Smooth muscle cell (in vitro differentiated cells): ENCODE data around the gene B4GALT2. TPM values are rescaled to one million over a fixed set of nuclear protein-coding genes. Genes with fewer than 3 reads are reported as not detected.

Experiments used
- DNase-seq: peaks from one replicate; lab custom pipeline; 2025; ENCODE audit not compliant: unreplicated experiment; lab: John Stamatoyannopoulos, UW
- H2AFZ ChIP-seq: fragments of 200-600 bp; sonication (generic); 2 replicates; pipeline ENCODE4 v1.6.0; 2016; ENCODE audit warnings: antibody characterized with exemption, low read depth, mild to moderate bottlenecking
- H3F3A ChIP-seq: fragments of 200-600 bp; sonication (generic); 2 replicates; pipeline ENCODE4 v1.6.0; 2017; ENCODE audit warnings: antibody characterized with exemption, low read depth
- H3K27ac ChIP-seq: fragments of 200-600 bp; sonication (generic); 2 replicates; pipeline ENCODE4 v1.5.1; 2016; ENCODE audit warnings: low read depth, mild to moderate bottlenecking
- H3K27me3 ChIP-seq: fragments of 200-600 bp; sonication (generic); 2 replicates; pipeline ENCODE4 v1.6.1; 2016; ENCODE audit warnings: low read depth, mild to moderate bottlenecking
- H3K36me3 ChIP-seq: fragments of 200-600 bp; sonication (generic); 2 replicates; pipeline ENCODE4 v1.5.1; 2016; ENCODE audit warnings: low read depth
- H3K4me1 ChIP-seq: fragments of 200-600 bp; sonication (generic); 2 replicates; pipeline ENCODE4 v1.5.1; 2016; ENCODE audit warnings: low read depth
- H3K4me2 ChIP-seq: fragments of 200-600 bp; sonication (generic); 2 replicates; pipeline ENCODE4 v1.6.0; 2016; ENCODE audit warnings: mild to moderate bottlenecking
- H3K4me3 ChIP-seq: fragments of 200-600 bp; sonication (generic); 2 replicates; pipeline ENCODE4 v1.5.1; 2016; ENCODE audit warnings: mild to moderate bottlenecking
- H3K79me2 ChIP-seq: fragments of 200-600 bp; sonication (generic); 2 replicates; pipeline ENCODE4 v1.6.0; 2016; ENCODE audit warnings: low read depth, mild to moderate bottlenecking
- H3K9ac ChIP-seq: fragments of 200-600 bp; sonication (generic); 2 replicates; pipeline ENCODE4 v1.6.0; 2016; ENCODE audit warnings: low read depth
- H3K9me3 ChIP-seq: fragments of 200-600 bp; sonication (generic); replicated peaks from 2 replicates; pipeline ENCODE4 v1.5.1; 2016; ENCODE audit warnings: low read depth
- H4K20me1 ChIP-seq: fragments of 200-600 bp; sonication (generic); 2 replicates; pipeline ENCODE4 v1.6.0; 2016; ENCODE audit warnings: low read depth
- CTCF ChIP-seq: fragments of 200-600 bp; sonication (generic); IDR thresholded peaks from 2 replicates; pipeline ENCODE4 v1.5.1; 2017; ENCODE audit warnings: borderline replicate concordance, mild to moderate bottlenecking, antibody characterized with exemption; ENCODE audit not compliant: insufficient read depth, poor library complexity, severe bottlenecking
- WGBS: methylation state at CpG from one replicate; pipeline ENCODE4 v1.1.7; 2016; ENCODE audit warnings: low lambda C conversion rate; 5-methylcytosine and 5-hydroxymethylcytosine counted together
- polyA plus RNA-seq: library from polyadenylated mRNA; unstranded; fragments of >200 nt; fragmentation: Nextera tagmentation; extraction: Ambion mirVana; gene quantifications from 2 replicates; pipeline ENCODE4 v1.2.1, GENCODE V29; 2016
- total RNA-seq: library from RNA; depleted of rRNA; stranded (reverse); fragments of >200 nt; gene quantifications from 2 replicates; pipeline ENCODE4 v1.2.3, GENCODE V29; 2014

The B4GALT2 gene
- total and polyA plus RNA-seq, 2 experiments from 2014 or later: 52.4 to 135 TPM

GRCh38 chr1:43977376-43978263 is 1.4 kb upstream of the B4GALT2 start:
- no peaks in the 10 kb centered on the region for H3K36me3 ChIP-seq
- peaks cover 31% of the 10 kb centered on the region for H3K79me2 ChIP-seq
- no peak overlapping the region for H2AFZ ChIP-seq
- H3K27me3 ChIP-seq: no peaks in the 10 kb centered on the region
- TF ChIP-seq CTCF: no peak
- no peak overlapping the region for H3K27ac ChIP-seq
- no peak overlapping the region for H3K4me3 ChIP-seq
- H3K9me3 ChIP-seq: no peaks in the 10 kb centered on the region
- no peak overlapping the region for H3K9ac ChIP-seq
- WGBS: 90% methylated on average over 9 of the region's 9 CpGs
- DNase-seq: no peak
- peaks cover 18% of the 10 kb centered on the region for H3K4me1 ChIP-seq
- H4K20me1 ChIP-seq: peaks cover 54% of the 10 kb centered on the region
- H3F3A ChIP-seq: peaks cover 19% of the 10 kb centered on the region
- peak overlapping the region; percentile 95 for H3K4me2 ChIP-seq

- 78% methylated on average over 5 of the region's 5 CpGs for WGBS
- Histone ChIP-seq H3K27me3 (no peaks in the 10 kb centered on the region), H3K4me3 (peak overlapping the region; percentile 74), H2AFZ (no peak overlapping the region), H4K20me1 (peaks cover 60% of the 10 kb centered on the region), H3K4me1 (peaks cover 18% of the 10 kb centered on the region), H3K9me3 (no peaks in the 10 kb centered on the region), H3K9ac (no peak overlapping the region), H3K79me2 (peaks cover 31% of the 10 kb centered on the region), H3K4me2 (peak overlapping the region; percentile 95), H3K27ac (no peak overlapping the region), H3K36me3 (no peaks in the 10 kb centered on the region), H3F3A (peaks cover 19% of the 10 kb centered on the region)
- TF ChIP-seq CTCF: no peak
- no peak for DNase-seq
Measured at GRCh38 chr1:43978264-43978550, 803 bp upstream of the B4GALT2 start.

GRCh38 chr1:43979261-43979527 is 184 bp downstream of the B4GALT2 start:
- Histone ChIP-seq H3K27me3 (no peaks in the 10 kb centered on the region), H3K4me1 (peaks cover 14% of the 10 kb centered on the region), H3K4me3 (peak overlapping the region; percentile 75), H3K79me2 (peaks cover 31% of the 10 kb centered on the region), H3K9me3 (no peaks in the 10 kb centered on the region), H3K36me3 (no peaks in the 10 kb centered on the region), H3K9ac (peak overlapping the region; percentile 76), H4K20me1 (peaks cover 70% of the 10 kb centered on the region), H3K4me2 (peak overlapping the region; percentile 98), H3F3A (peaks cover 18% of the 10 kb centered on the region), H3K27ac (peak overlapping the region; percentile 25), H2AFZ (no peak overlapping the region)
- no CpG with 5 or more reads among the region's 45 CpGs for WGBS
- TF ChIP-seq CTCF: no peak
- no peak for DNase-seq
